NB4 (cell line): ENCODE results near the gene HMMR.
"Not testable (repeated sequence)": the region's sequence is repeated elsewhere in the genome, so short reads cannot be mapped to it uniquely, and the experiment has no call there.

Experiments used
- CTCF ChIP-seq: IDR thresholded peaks from one replicate; pipeline ENCODE4 v1.5.1; 2012; ENCODE audit warnings: low read depth, low read length
- MAX ChIP-seq: IDR thresholded peaks from 2 replicates; pipeline ENCODE4 v1.6.1; 2011; ENCODE audit warnings: low read depth, low read length
- MYC ChIP-seq: IDR thresholded peaks from 2 replicates; pipeline ENCODE4 v1.6.1; 2011; ENCODE audit warnings: low read depth, low read length
- POLR2A ChIP-seq: IDR thresholded peaks from 2 replicates; pipeline ENCODE4 v1.6.1; 2011; ENCODE audit warnings: mild to moderate bottlenecking; ENCODE audit not compliant: insufficient read length; ENCODE audit errors: extremely low read depth

- TF ChIP-seq POLR2A, CTCF, MAX, MYC: not testable (repeated sequence)
Observed at GRCh38 chr5:163426128-163426527, 34.3 kb upstream of the HMMR start.
